ENCODE data around the gene SRGAP3. TPM values are rescaled to one million over a fixed set of nuclear protein-coding genes. Genes with fewer than 3 reads are reported as not detected.

SRGAP3 gene
- total and polyA plus RNA-seq, 10 of the 15 experiments (the other 5 are each of a cell fraction or from before 2014, with no cell fraction given), result 0.32 to 1.7 (median 0.99) TPM

DNA sequence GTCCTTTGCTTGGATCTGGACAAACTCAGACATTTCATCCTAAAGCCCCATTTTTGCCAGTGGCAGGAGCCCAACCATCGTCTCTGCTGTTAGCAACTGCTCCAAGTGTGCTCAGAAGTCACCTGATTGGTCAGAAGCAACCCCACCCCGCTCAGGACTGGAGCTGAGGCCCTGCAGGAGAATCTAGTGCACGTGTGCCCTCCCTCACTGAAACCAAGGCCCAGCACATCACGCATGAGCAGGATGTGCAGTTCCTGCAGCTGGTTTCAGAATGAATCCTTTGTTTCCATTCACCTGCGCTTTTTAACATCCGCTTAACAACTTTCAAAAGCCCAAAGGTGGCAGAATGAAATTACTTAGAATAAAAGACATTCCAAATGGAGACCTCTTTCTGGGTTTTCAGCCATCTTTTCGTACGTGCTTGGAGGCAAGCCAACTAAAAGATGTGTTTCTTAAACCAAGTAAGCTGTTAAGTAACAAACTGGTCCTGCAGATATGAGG, 81.2 kb downstream of the SRGAP3 start (continued):
- peak in 1 of 2 experiments; percentile 26; a peak in 1 of 3 replicates for TF ChIP-seq EGR1 (IDR thresholded peaks at IDR 0.05; ENCODE audit: borderline replicate concordance in 1 of 2, low read depth in 2 of 2, low read length in 2 of 2)
- TF ChIP-seq HDAC6 (IDR thresholded peaks at IDR 0.05; ENCODE audit: unreplicated experiment), result no peak
- TF ChIP-seq MEF2A (IDR thresholded peaks at IDR 0.05; ENCODE audit: insufficient read depth, low read depth, low read length), result peak; percentile 52; the same call in 1 of the 2 replicates
- TF ChIP-seq BACH1 (IDR thresholded peaks at IDR 0.05; ENCODE audit: borderline replicate concordance), result no peak
- peak; percentile 51; the same call in 1 of the 2 replicates for TF ChIP-seq BCL11A (IDR thresholded peaks at IDR 0.05; ENCODE audit: low read depth, low read length)
- TF ChIP-seq, protein P1, sequence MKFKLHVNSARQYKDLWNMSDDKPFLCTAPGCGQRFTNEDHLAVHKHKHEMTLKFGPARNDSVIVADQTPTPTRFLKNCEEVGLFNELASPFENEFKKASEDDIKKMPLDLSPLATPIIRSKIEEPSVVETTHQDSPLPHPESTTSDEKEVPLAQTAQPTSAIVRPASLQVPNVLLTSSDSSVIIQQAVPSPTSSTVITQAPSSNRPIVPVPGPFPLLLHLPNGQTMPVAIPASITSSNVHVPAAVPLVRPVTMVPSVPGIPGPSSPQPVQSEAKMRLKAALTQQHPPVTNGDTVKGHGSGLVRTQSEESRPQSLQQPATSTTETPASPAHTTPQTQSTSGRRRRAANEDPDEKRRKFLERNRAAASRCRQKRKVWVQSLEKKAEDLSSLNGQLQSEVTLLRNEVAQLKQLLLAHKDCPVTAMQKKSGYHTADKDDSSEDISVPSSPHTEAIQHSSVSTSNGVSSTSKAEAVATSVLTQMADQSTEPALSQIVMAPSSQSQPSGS (IDR thresholded peaks at IDR 0.05; ENCODE audit: low read length), result peak; percentile 76
- TF ChIP-seq SMC3 (IDR thresholded peaks at IDR 0.05; ENCODE audit: borderline replicate concordance, low read length), result no peak
- no peak for TF ChIP-seq ZNF622 (IDR thresholded peaks at IDR 0.05)
- TF ChIP-seq ZSCAN29 (IDR thresholded peaks at IDR 0.05), result no peak
- no peak for TF ChIP-seq TARDBP (IDR thresholded peaks at IDR 0.05; ENCODE audit: borderline replicate concordance)
- peak; percentile 42; the same call in 1 of the 2 replicates for TF ChIP-seq YY1 (IDR thresholded peaks at IDR 0.05; ENCODE audit: low read depth, low read length)
- TF ChIP-seq POLR2AphosphoS5 (IDR thresholded peaks at IDR 0.05; ENCODE audit: low read length), result no peak
- TF ChIP-seq, protein P2, sequence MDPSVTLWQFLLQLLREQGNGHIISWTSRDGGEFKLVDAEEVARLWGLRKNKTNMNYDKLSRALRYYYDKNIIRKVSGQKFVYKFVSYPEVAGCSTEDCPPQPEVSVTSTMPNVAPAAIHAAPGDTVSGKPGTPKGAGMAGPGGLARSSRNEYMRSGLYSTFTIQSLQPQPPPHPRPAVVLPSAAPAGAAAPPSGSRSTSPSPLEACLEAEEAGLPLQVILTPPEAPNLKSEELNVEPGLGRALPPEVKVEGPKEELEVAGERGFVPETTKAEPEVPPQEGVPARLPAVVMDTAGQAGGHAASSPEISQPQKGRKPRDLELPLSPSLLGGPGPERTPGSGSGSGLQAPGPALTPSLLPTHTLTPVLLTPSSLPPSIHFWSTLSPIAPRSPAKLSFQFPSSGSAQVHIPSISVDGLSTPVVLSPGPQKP (IDR thresholded peaks at IDR 0.05; ENCODE audit: low read depth, low read length), result no peak
- TF ChIP-seq STAT3 (IDR thresholded peaks at IDR 0.05; ENCODE audit: low read depth, low read length), result no peak
- TF ChIP-seq RELA (IDR thresholded peaks at IDR 0.05; ENCODE audit: borderline replicate concordance, partially characterized antibody), result no peak
- TF ChIP-seq, protein P3, sequence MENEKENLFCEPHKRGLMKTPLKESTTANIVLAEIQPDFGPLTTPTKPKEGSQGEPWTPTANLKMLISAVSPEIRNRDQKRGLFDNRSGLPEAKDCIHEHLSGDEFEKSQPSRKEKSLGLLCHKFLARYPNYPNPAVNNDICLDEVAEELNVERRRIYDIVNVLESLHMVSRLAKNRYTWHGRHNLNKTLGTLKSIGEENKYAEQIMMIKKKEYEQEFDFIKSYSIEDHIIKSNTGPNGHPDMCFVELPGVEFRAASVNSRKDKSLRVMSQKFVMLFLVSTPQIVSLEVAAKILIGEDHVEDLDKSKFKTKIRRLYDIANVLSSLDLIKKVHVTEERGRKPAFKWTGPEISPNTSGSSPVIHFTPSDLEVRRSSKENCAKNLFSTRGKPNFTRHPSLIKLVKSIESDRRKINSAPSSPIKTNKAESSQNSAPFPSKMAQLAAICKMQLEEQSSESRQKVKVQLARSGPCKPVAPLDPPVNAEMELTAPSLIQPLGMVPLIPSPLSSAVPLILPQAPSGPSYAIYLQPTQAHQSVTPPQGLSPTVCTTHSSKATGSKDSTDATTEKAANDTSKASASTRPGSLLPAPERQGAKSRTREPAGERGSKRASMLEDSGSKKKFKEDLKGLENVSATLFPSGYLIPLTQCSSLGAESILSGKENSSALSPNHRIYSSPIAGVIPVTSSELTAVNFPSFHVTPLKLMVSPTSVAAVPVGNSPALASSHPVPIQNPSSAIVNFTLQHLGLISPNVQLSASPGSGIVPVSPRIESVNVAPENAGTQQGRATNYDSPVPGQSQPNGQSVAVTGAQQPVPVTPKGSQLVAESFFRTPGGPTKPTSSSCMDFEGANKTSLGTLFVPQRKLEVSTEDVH (IDR thresholded peaks at IDR 0.05; ENCODE audit: low read depth, partially characterized antibody), result no peak
- no peak for TF ChIP-seq NFYA (IDR thresholded peaks at IDR 0.05; ENCODE audit: borderline replicate concordance, low read depth, low read length)
- TF ChIP-seq SUZ12 (IDR thresholded peaks at IDR 0.05; ENCODE audit: unreplicated experiment), result no peak
- TF ChIP-seq SMAD5 (IDR thresholded peaks at IDR 0.05; ENCODE audit: low read depth), result no peak
- TF ChIP-seq RUNX3 (IDR thresholded peaks at IDR 0.05; ENCODE audit: low read length), result peak; percentile 77
- TF ChIP-seq NR2C1 (IDR thresholded peaks at IDR 0.05), result no peak
